ENCODE results near the gene TBATA.

Gene TBATA

GRCh38 chr10:70809726-70810125, 24.5 kb upstream of the TBATA start:
- POLR2A ChIA-PET, result interaction anchor here (0.6 kb wide), 2 partner anchors 112 to 617 kb away, joined by 3 read pairs; no protein-coding TSS in a partner anchor
- CTCF ChIA-PET, result interaction anchor here (0.7 kb wide), 1 partner anchor 251 kb away, joined by 3 read pairs; no protein-coding TSS in a partner anchor
- no peak overlapping the region for H3K4me3 ChIP-seq (ENCODE audit: low read depth, low read length)
- no peaks in the 10 kb centered on the region for H3K36me3 ChIP-seq (ENCODE audit: control insufficient read depth in 2 of 2, insufficient read depth in 1 of 2, low read length in 2 of 2)
- no peak overlapping the region for H3K27ac ChIP-seq (ENCODE audit: extremely low read depth, low read depth, low read length)
- no peaks in the 10 kb centered on the region for H3K9me3 ChIP-seq (ENCODE audit: control insufficient read depth, insufficient read depth, low read depth, low read length)
- H3K4me1 ChIP-seq (ENCODE audit: control insufficient read depth, insufficient read depth, low read length), result no peaks in the 10 kb centered on the region
- TF ChIP-seq ZNF366 (tag by site-specific recombination; conservative IDR thresholded peaks at IDR 0.05) (no peak), ZBTB20 (tag by site-specific recombination; IDR thresholded peaks at IDR 0.05) (0 out of 2 replicates have a peak, but pooled peaks have one; percentile 20)

- no peaks in the 10 kb centered on the region for H3K36me3 ChIP-seq (ENCODE audit: control insufficient read depth in 2 of 2, insufficient read depth in 1 of 2, low read length in 2 of 2)
- no peaks in the 10 kb centered on the region for H3K4me1 ChIP-seq (ENCODE audit: control insufficient read depth, insufficient read depth, low read length)
- H3K27ac ChIP-seq (ENCODE audit: extremely low read depth, low read depth, low read length), result no peak overlapping the region
- H3K9me3 ChIP-seq (ENCODE audit: control insufficient read depth, insufficient read depth, low read depth, low read length), result no peaks in the 10 kb centered on the region
- TF ChIP-seq ZEB2 (tag by site-specific recombination; IDR thresholded peaks at IDR 0.05), result no peak
- no peak for TF ChIP-seq ZNF623 (tag by site-specific recombination; IDR thresholded peaks at IDR 0.05)
- no peak for TF ChIP-seq ZNF837 (tag by site-specific recombination; IDR thresholded peaks at IDR 0.05)
- no peak for TF ChIP-seq EGR2 (tag by site-specific recombination; IDR thresholded peaks at IDR 0.05; ENCODE audit: low read depth)
- no peak for TF ChIP-seq ZNF302 (tag by site-specific recombination; IDR thresholded peaks at IDR 0.05; ENCODE audit: low read depth)
- TF ChIP-seq ZSCAN23 (tag by site-specific recombination; IDR thresholded peaks at IDR 0.05), result no peak
- TF ChIP-seq ZNF621 (tag by site-specific recombination; IDR thresholded peaks at IDR 0.05), result no peak
- TF ChIP-seq REST (tag by site-specific recombination; IDR thresholded peaks at IDR 0.05), result no peak
- TF ChIP-seq ZNF37A (tag by site-specific recombination; IDR thresholded peaks at IDR 0.05), result no peak
- TF ChIP-seq ZNF596 (tag by site-specific recombination; IDR thresholded peaks at IDR 0.05), result no peak
- TF ChIP-seq ZNF600 (tag by site-specific recombination; IDR thresholded peaks at IDR 0.05), result no peak
- TF ChIP-seq SCRT1 (tag by site-specific recombination; IDR thresholded peaks at IDR 0.05; ENCODE audit: borderline replicate concordance), result no peak
- TF ChIP-seq ZNF830 (tag by site-specific recombination; IDR thresholded peaks at IDR 0.05; ENCODE audit: low read depth), result no peak
- TF ChIP-seq ZNF280D (tag by site-specific recombination; IDR thresholded peaks at IDR 0.05), result no peak
- no peak for TF ChIP-seq ZNF548 (tag by site-specific recombination; IDR thresholded peaks at IDR 0.05)
- TF ChIP-seq PRDM2 (tag by site-specific recombination; IDR thresholded peaks at IDR 0.05; ENCODE audit: borderline replicate concordance), result no peak
- CTCF ChIA-PET, result interaction anchor here (0.7 kb wide), 1 partner anchor 250 kb away, joined by 3 read pairs; no protein-coding TSS in a partner anchor
- POLR2A ChIA-PET, result interaction anchor here (0.6 kb wide), 1 partner anchor 112 kb away, joined by 3 read pairs; no protein-coding TSS in a partner anchor
- no peak overlapping the region for H3K4me3 ChIP-seq (ENCODE audit: low read depth, low read length)
These were observed 23.9 kb upstream of the TBATA start for GRCh38 chr10:70809011-70809611.
